Spleen (tissue), 7 donors: ENCODE data around the gene CCDC43.

Experiments
- CTCF ChIP-seq, 11 experiments: fragments of 200-600 bp in 7 of 11; fragments of 450-650 bp in 4 of 11; sonication (generic) in 4 of 11; IDR thresholded peaks in 8 of 11; conservative IDR thresholded peaks in 3 of 11; 1 replicate in 7 of 11; 2 replicates in 4 of 11; pipeline versions ENCODE4 v1.4.0 to v1.8.0; 2016 to 2021; ENCODE audit warnings: antibody characterized with exemption in 11 of 11, inconsistent platforms in 4 of 11, mild to moderate bottlenecking in 1 of 11
- POLR2A ChIP-seq, 3 donors: fragments of 450-650 bp; IDR thresholded peaks; one replicate each; pipeline ENCODE4 v1.5.1; 2017; ENCODE audit warnings: antibody characterized with exemption in 3 of 3, mild to moderate bottlenecking in 1 of 3
- donor health status: DM: no; HTN: no; CAD: no; lungs with moderate emphysema.
- donor health status: DM: no; HTN: no; CAD: no.
- donor health status: DM: no; HTN: no; CAD: no.

- TF ChIP-seq CTCF (IDR thresholded peaks at IDR 0.05 in 8 of 11, conservative IDR thresholded peaks at IDR 0.05 in 3 of 11) (no peak), POLR2A (IDR thresholded peaks at IDR 0.05) (no peak)
These were observed 33.4 kb downstream of the CCDC43 start, which contains the start of gene MEIOC for GRCh38 chr17:44655983-44656710.
